Astrocyte (in vitro differentiated cells and primary cell): ENCODE measurements around the gene TM2D3. TPM values are rescaled to one million over a fixed set of nuclear protein-coding genes. Genes with fewer than 3 reads are reported as not detected.

Source experiments
- DNase-seq: peaks from one replicate; pipeline ENCODE4 v3.0.0-alpha.2; 2010; ENCODE audit warnings: low read depth
- FAIRE-seq: peaks from 2 replicates; lab custom pipeline; 2011; peaks lifted over from hg19 to GRCh38; lab: Jason Lieb, UNC
- H2AFZ ChIP-seq: 2 replicates; pipeline ENCODE4 v1.6.0; 2012; ENCODE audit warnings: low read depth, low read length, inconsistent platforms
- H3K27ac ChIP-seq: 2 replicates; pipeline ENCODE4 v1.5.1; 2011; ENCODE audit warnings: low read depth, low read length, inconsistent platforms
- H3K27me3 ChIP-seq: 2 replicates; pipeline ENCODE4 v1.6.0; 2011; ENCODE audit warnings: low read length, inconsistent platforms; ENCODE audit not compliant: insufficient read depth
- H3K36me3 ChIP-seq: 2 replicates; pipeline ENCODE4 v1.5.1; 2011; ENCODE audit warnings: low read length, inconsistent platforms; ENCODE audit not compliant: insufficient read depth
- H3K4me1 ChIP-seq: 2 replicates; pipeline ENCODE4 v1.5.1; 2011; ENCODE audit warnings: low read length, inconsistent platforms; ENCODE audit not compliant: insufficient read depth
- H3K4me2 ChIP-seq: 2 replicates; pipeline ENCODE4 v1.6.0; 2012; ENCODE audit warnings: low read length, inconsistent platforms
- H3K4me3 ChIP-seq: 2 replicates; pipeline ENCODE4 v1.5.1; 2011; ENCODE audit warnings: low read depth, mild to moderate bottlenecking, low read length, inconsistent platforms; ENCODE audit not compliant: insufficient read depth
- H3K79me2 ChIP-seq: 2 replicates; pipeline ENCODE4 v1.6.0; 2012; ENCODE audit warnings: mild to moderate bottlenecking, low read length, inconsistent platforms; ENCODE audit not compliant: insufficient read depth
- H3K9ac ChIP-seq: 2 replicates; pipeline ENCODE4 v1.6.0; 2012; ENCODE audit warnings: mild to moderate bottlenecking, low read length, inconsistent platforms
- H3K9me3 ChIP-seq: 2 replicates; pipeline ENCODE4 v1.5.1; 2012; ENCODE audit warnings: low read depth, mild to moderate bottlenecking, low read length, inconsistent platforms; ENCODE audit not compliant: insufficient read depth
- H4K20me1 ChIP-seq: 2 replicates; pipeline ENCODE4 v1.6.0; 2012; ENCODE audit warnings: low read length, inconsistent platforms; ENCODE audit not compliant: insufficient read depth
- H3K27ac Mint-ChIP-seq: one replicate; pipeline ENCODE4 v1.8.0; 2021; ENCODE audit warnings: mild to moderate bottlenecking, mixed read lengths; ENCODE audit not compliant: unreplicated experiment
- H3K27me3 Mint-ChIP-seq: one replicate; pipeline ENCODE4 v1.8.0; 2021; ENCODE audit warnings: low read depth, mixed read lengths; ENCODE audit not compliant: unreplicated experiment
- H3K36me3 Mint-ChIP-seq: one replicate; pipeline ENCODE4 v1.8.0; 2021; ENCODE audit warnings: low read depth, mixed read lengths; ENCODE audit not compliant: unreplicated experiment
- H3K4me1 Mint-ChIP-seq: one replicate; pipeline ENCODE4 v1.8.0; 2021; ENCODE audit warnings: low read depth, mixed read lengths; ENCODE audit not compliant: unreplicated experiment
- H3K4me3 Mint-ChIP-seq: one replicate; pipeline ENCODE4 v1.8.0; 2021; ENCODE audit warnings: mild to moderate bottlenecking, moderate library complexity, mixed read lengths; ENCODE audit not compliant: unreplicated experiment
- H3K9me3 Mint-ChIP-seq: one replicate; pipeline ENCODE4 v1.8.0; 2021; ENCODE audit warnings: mild to moderate bottlenecking, mixed read lengths; ENCODE audit not compliant: unreplicated experiment
- EZH2 ChIP-seq: IDR thresholded peaks from 2 replicates; pipeline ENCODE4 v1.6.1; 2012; ENCODE audit warnings: mild to moderate bottlenecking, low read length, inconsistent platforms; ENCODE audit not compliant: insufficient read depth
- total RNA-seq: library from RNA; stranded (reverse); gene quantifications from 2 replicates; pipeline ENCODE4 v1.2.1, GENCODE V29; 2021
- TF ChIP-seq, protein P1 (sequence below): IDR thresholded peaks from 2 replicates; pipeline ENCODE4 v1.5.1; 2011; ENCODE audit warnings: low read depth, mild to moderate bottlenecking, inconsistent platforms, low read length, moderate library complexity; ENCODE audit not compliant: insufficient read depth

The TM2D3 gene
- total RNA-seq, 1 donor from 2014 or later = 28.1 TPM

DNA sequence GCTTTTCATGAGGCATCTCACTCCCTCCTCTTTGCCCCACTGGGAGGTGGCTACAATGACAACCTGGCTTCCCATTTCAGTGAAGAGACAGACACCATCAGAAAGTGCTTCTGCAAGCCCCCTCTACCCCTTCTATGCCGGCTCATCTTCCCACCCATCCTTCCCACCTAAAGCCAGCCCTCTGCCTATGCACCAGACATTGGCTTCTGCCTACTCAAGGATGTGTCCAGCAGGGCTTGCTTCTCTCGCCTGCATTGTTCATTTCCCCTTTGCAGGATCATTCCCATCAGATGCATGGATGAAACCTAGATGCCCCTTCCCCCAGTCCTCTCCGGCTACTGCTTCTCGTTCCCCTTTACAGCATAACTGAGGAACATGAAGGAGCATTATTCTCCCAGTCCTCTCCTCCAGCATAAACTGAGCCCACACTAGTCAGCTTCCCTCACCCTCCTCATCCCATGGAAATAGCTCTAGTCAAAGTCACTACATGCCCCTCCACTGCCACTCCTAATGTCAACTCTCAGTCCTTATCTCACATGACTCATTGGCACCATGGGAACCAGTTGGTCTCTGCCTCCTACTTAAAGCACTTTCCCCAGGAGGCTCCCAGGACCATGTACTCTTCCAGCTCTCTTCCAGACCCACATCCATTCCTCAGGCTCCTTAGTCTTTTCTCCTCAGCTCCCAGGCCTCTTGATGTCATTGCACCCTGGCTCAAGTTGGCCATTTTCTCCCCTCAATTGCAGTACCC, 47.9 kb downstream of the TM2D3 start:
- DNase-seq (no peak), FAIRE-seq (no peak)
- Histone ChIP-seq H3K4me2 (no peak overlapping the region), H3K9ac (no peak overlapping the region), H4K20me1 (no peaks in the 10 kb centered on the region), H3K27ac (no peak overlapping the region), H3K36me3 (no peaks in the 10 kb centered on the region), H3K9me3 (peaks cover 2% of the 10 kb centered on the region), H3K4me1 (no peaks in the 10 kb centered on the region), H2AFZ (no peak overlapping the region), H3K27me3 (no peaks in the 10 kb centered on the region), H3K79me2 (no peaks in the 10 kb centered on the region), H3K4me3 (no peak overlapping the region)
- Mint-ChIP-seq H3K4me1 (no peaks in the 10 kb centered on the region), H3K4me3 (no peak overlapping the region), H3K27ac (no peak overlapping the region), H3K9me3 (peaks cover 3% of the 10 kb centered on the region), H3K36me3 (peaks cover 2% of the 10 kb centered on the region), H3K27me3 (peaks cover 17% of the 10 kb centered on the region)
- TF ChIP-seq, protein P1, sequence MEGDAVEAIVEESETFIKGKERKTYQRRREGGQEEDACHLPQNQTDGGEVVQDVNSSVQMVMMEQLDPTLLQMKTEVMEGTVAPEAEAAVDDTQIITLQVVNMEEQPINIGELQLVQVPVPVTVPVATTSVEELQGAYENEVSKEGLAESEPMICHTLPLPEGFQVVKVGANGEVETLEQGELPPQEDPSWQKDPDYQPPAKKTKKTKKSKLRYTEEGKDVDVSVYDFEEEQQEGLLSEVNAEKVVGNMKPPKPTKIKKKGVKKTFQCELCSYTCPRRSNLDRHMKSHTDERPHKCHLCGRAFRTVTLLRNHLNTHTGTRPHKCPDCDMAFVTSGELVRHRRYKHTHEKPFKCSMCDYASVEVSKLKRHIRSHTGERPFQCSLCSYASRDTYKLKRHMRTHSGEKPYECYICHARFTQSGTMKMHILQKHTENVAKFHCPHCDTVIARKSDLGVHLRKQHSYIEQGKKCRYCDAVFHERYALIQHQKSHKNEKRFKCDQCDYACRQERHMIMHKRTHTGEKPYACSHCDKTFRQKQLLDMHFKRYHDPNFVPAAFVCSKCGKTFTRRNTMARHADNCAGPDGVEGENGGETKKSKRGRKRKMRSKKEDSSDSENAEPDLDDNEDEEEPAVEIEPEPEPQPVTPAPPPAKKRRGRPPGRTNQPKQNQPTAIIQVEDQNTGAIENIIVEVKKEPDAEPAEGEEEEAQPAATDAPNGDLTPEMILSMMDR = no peak
- TF ChIP-seq EZH2 = no peak

DNA sequence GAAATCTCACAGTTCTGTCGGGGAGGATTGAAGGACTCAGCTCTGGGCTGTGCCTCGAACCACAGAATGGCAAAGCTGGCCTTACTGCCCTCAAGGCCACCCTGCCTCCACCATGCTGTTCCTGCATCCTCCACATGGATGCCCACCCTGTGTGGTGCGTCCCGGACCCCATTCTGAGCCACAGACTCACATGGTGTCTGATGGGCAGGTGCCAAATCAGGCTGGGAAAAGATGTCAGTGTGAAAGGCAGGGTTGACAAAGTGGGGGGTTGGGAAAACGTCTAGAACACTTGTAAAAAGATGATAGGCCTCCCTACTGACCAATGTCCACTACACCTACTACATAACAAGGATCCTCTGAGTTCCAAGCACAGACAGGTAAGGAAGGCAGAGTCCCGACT, 49.4 kb downstream of the TM2D3 start:
- no peak for DNase-seq
- H3K27me3 Mint-ChIP-seq = peaks cover 17% of the 10 kb centered on the region
- H3K9me3 Mint-ChIP-seq = peaks cover 3% of the 10 kb centered on the region
- H3K9me3 ChIP-seq = peaks cover 2% of the 10 kb centered on the region
- H3K27me3 ChIP-seq = no peaks in the 10 kb centered on the region
- TF ChIP-seq, protein P1 = no peak
- no peak for TF ChIP-seq EZH2
- H3K9ac ChIP-seq = no peak overlapping the region
- H3K27ac Mint-ChIP-seq = no peak overlapping the region
- no peaks in the 10 kb centered on the region for H3K4me1 Mint-ChIP-seq
- no peaks in the 10 kb centered on the region for H4K20me1 ChIP-seq
- no peak for FAIRE-seq
- H3K4me2 ChIP-seq = no peak overlapping the region
- no peaks in the 10 kb centered on the region for H3K79me2 ChIP-seq
- no peak overlapping the region for H3K4me3 Mint-ChIP-seq
- no peaks in the 10 kb centered on the region for H3K4me1 ChIP-seq
- no peak overlapping the region for H2AFZ ChIP-seq
- H3K27ac ChIP-seq = no peak overlapping the region
- H3K4me3 ChIP-seq = no peak overlapping the region
- peaks cover 2% of the 10 kb centered on the region for H3K36me3 Mint-ChIP-seq
- H3K36me3 ChIP-seq = no peaks in the 10 kb centered on the region

DNA sequence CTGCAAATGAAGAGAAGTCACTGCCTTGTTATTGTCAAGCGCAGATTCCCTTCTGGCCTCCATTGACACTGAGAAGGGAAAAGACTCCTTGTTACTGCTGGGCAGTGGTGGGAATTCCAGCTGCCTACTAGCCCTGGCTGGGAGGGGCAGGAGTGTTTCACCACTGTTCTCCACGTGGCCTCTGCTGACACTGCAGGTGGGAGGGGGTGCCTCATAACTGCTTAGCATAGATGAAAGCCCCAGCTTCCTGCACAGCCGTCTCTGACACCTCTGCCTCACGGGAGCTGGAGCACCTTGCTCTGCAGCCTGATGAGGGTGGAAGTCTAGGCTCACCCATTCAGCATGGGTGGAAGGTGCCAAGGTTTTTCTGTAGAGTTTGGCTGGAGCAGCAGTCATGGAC, 52.1 kb downstream of the TM2D3 start:
- Histone ChIP-seq H3K4me3 (no peak overlapping the region), H3K4me2 (no peak overlapping the region), H3K4me1 (no peaks in the 10 kb centered on the region), H3K27me3 (no peaks in the 10 kb centered on the region), H3K79me2 (no peaks in the 10 kb centered on the region), H3K9me3 (peaks cover 2% of the 10 kb centered on the region), H4K20me1 (no peaks in the 10 kb centered on the region), H3K9ac (no peak overlapping the region), H2AFZ (no peak overlapping the region), H3K36me3 (no peaks in the 10 kb centered on the region), H3K27ac (no peak overlapping the region)
- DNase-seq (no peak), FAIRE-seq (no peak)
- H3K9me3 Mint-ChIP-seq = peaks cover 8% of the 10 kb centered on the region
- peaks cover 2% of the 10 kb centered on the region for H3K36me3 Mint-ChIP-seq
- no peak overlapping the region for H3K27ac Mint-ChIP-seq
- H3K4me3 Mint-ChIP-seq = no peak overlapping the region
- no peaks in the 10 kb centered on the region for H3K4me1 Mint-ChIP-seq
- TF ChIP-seq EZH2 = no peak
- TF ChIP-seq, protein P1 = no peak
- H3K27me3 Mint-ChIP-seq = peaks cover 17% of the 10 kb centered on the region
